Esophagus squamous epithelium (tissue), 5 donors: Measurements from ENCODE around the gene SERPINA5. TPM values are rescaled to one million over a fixed set of nuclear protein-coding genes. Genes with fewer than 3 reads are reported as not detected.

ENCODE experiments used
- DNase-seq: peaks from one replicate; lab custom pipeline; 2025; lab: John Stamatoyannopoulos, UW
- H3K27ac ChIP-seq, 4 donors: fragments of 200-600 bp; sonication (generic); one replicate each; pipeline ENCODE4 v1.5.1; 2016 to 2019; ENCODE audit warnings: mild to moderate bottlenecking in 1 of 4
- H3K27me3 ChIP-seq, 4 donors: fragments of 200-600 bp; sonication (generic); 1 replicate in 3 of 4; 2 replicates in 1 of 4; pipeline versions ENCODE4 v1.5.1 to v1.6.0; 2017 to 2021; ENCODE audit warnings: antibody characterized with exemption in 1 of 4
- H3K36me3 ChIP-seq, 3 donors: fragments of 200-600 bp; sonication (generic); one replicate each; pipeline ENCODE4 v1.5.1; 2016 to 2019
- H3K4me1 ChIP-seq, 3 donors: fragments of 200-600 bp; sonication (generic); one replicate each; pipeline ENCODE4 v1.5.1; 2017 to 2019
- H3K4me3 ChIP-seq, 4 donors: fragments of 200-600 bp; sonication (generic); 1 replicate in 3 of 4; 2 replicates in 1 of 4; pipeline ENCODE4 v1.5.1; 2016 to 2019; ENCODE audit warnings: mild to moderate bottlenecking in 2 of 4, moderate library complexity in 1 of 4
- H3K9me3 ChIP-seq, 3 donors: fragments of 200-600 bp; sonication (generic); one replicate each; pipeline ENCODE4 v1.5.1; 2016 to 2019
- CTCF ChIP-seq, 6 experiments: fragments of 450-650 bp in 4 of 6; fragments of 200-600 bp in 2 of 6; sonication (generic) in 2 of 6; IDR thresholded peaks; one replicate each; pipeline ENCODE4 v1.5.1; 2016 to 2019; ENCODE audit warnings: antibody characterized with exemption in 6 of 6, mild to moderate bottlenecking in 4 of 6, moderate library complexity in 4 of 6
- POLR2A ChIP-seq, 4 donors: fragments of 450-650 bp; IDR thresholded peaks; one replicate each; pipeline ENCODE4 v1.6.1; 2017; ENCODE audit warnings: antibody characterized with exemption in 4 of 4, mild to moderate bottlenecking in 4 of 4, moderate library complexity in 3 of 4
- WGBS, 2 donors: methylation state at CpG; one replicate each; pipeline ENCODE4 v1.1.5; 2018; 5-methylcytosine and 5-hydroxymethylcytosine counted together
- intact Hi-C: fragments of 100-400 bp; cut with DNase I; formaldehyde crosslinking; loops from one replicate; pipeline ENCODE4 v1.15.0; 2022
- total RNA-seq, 4 donors: library from RNA; depleted of rRNA; stranded (reverse); fragments of >200 nt; gene quantifications; one replicate each; pipeline ENCODE4 v1.1.0, GENCODE V29; 2016
- donor health status: DM: yes; HTN: yes; CAD: no.

The SERPINA5 gene
- total RNA-seq, 4 donors from 2014 or later, result 0.12 to 0.38 (median 0.35) TPM; not detected in 1

- 84 to 86% methylated on average over 11 to 16 of the region's 20 CpGs for WGBS, 2 donors
Measured at GRCh38 chr14:94613720-94614644, 32.8 kb downstream of the SERPINA5 start.

GRCh38 chr14:94614802-94615201, 33.6 kb downstream of the SERPINA5 start:
- Histone ChIP-seq H3K4me1 (peaks cover 3 to 33% (median 3%) of the 10 kb centered on the region in 3 donors), H3K27me3 (no peaks in the 10 kb centered on the region), H3K36me3 (peaks cover 0 to 8% (median 0%) of the 10 kb centered on the region in 3 donors), H3K4me3 (peak overlapping the region in 2 of 4 donors; percentile 5 to 48), H3K9me3 (peaks cover 0 to 36% (median 17%) of the 10 kb centered on the region in 3 donors), H3K27ac (no peak overlapping the region)
- intact Hi-C loops, result no loop called here
- WGBS, 2 donors, result 88 to 97% methylated on average over 4 to 6 of the region's 7 CpGs
- TF ChIP-seq CTCF (IDR thresholded peaks at IDR 0.05) (no peak), POLR2A (IDR thresholded peaks at IDR 0.05) (no peak)
- DNase-seq, result no peak

More at GRCh38 chr14:94613720-94614644, 32.8 kb downstream of the SERPINA5 start:
- intact Hi-C loops, result no loop called here
- H3K36me3 ChIP-seq, result peaks cover 0 to 2% (median 0%) of the 10 kb centered on the region in 3 donors
- H3K27ac ChIP-seq, result peak overlapping the region in 2 of 4 donors; percentile 64 to 76
- H3K4me3 ChIP-seq, result peak overlapping the region in 2 of 4 donors; percentile 25 to 48
- no peaks in the 10 kb centered on the region for H3K27me3 ChIP-seq
- peaks cover 3 to 36% (median 3%) of the 10 kb centered on the region in 3 donors for H3K4me1 ChIP-seq
- peaks cover 0 to 30% (median 15%) of the 10 kb centered on the region in 3 donors for H3K9me3 ChIP-seq
- DNase-seq, result no peak
- TF ChIP-seq CTCF (IDR thresholded peaks at IDR 0.05) (no peak), POLR2A (IDR thresholded peaks at IDR 0.05) (no peak)

GRCh38 chr14:94615254-94615653, 34.0 kb downstream of the SERPINA5 start:
- peak overlapping the region in 2 of 4 donors; percentile 9 to 48 for H3K4me3 ChIP-seq

GRCh38 chr14:94615823-94616570, 34.8 kb downstream of the SERPINA5 start:
- Histone ChIP-seq H3K36me3 (peaks cover 0 to 8% (median 0%) of the 10 kb centered on the region in 3 donors), H3K27ac (no peak overlapping the region), H3K4me1 (peaks cover 3 to 22% (median 3%) of the 10 kb centered on the region in 3 donors), H3K4me3 (peak overlapping the region in 2 of 4 donors; percentile 9 to 10), H3K9me3 (peaks cover 0 to 36% (median 17%) of the 10 kb centered on the region in 3 donors), H3K27me3 (no peaks in the 10 kb centered on the region)
- TF ChIP-seq POLR2A (IDR thresholded peaks at IDR 0.05), result no peak
- no peak for DNase-seq
- intact Hi-C loops, result no loop called here
- WGBS, 2 donors, result 87 to 92% methylated on average over 7 to 8 of the region's 8 CpGs

More at GRCh38 chr14:94615254-94615653, 34.0 kb downstream of the SERPINA5 start:
- intact Hi-C loops, result no loop called here
- no peak for DNase-seq
- H3K4me1 ChIP-seq, result peaks cover 3 to 30% (median 3%) of the 10 kb centered on the region in 3 donors
- H3K27me3 ChIP-seq, result no peaks in the 10 kb centered on the region
- H3K36me3 ChIP-seq, result peaks cover 0 to 8% (median 0%) of the 10 kb centered on the region in 3 donors
- WGBS, 2 donors, result no CpG with 5 or more reads among the region's 3 CpGs
- TF ChIP-seq CTCF (IDR thresholded peaks at IDR 0.05) (no peak), POLR2A (IDR thresholded peaks at IDR 0.05) (no peak)
- H3K9me3 ChIP-seq, result peaks cover 0 to 36% (median 17%) of the 10 kb centered on the region in 3 donors
- no peak overlapping the region for H3K27ac ChIP-seq

GRCh38 chr14:94617366-94617941, 36.2 kb downstream of the SERPINA5 start:
- intact Hi-C loops, result no loop called here
- WGBS, 2 donors, result 83 to 86% methylated on average over 5 of the region's 5 CpGs
- TF ChIP-seq POLR2A (IDR thresholded peaks at IDR 0.05) (no peak), CTCF (IDR thresholded peaks at IDR 0.05) (no peak)

More at GRCh38 chr14:94617366-94617941, 36.2 kb downstream of the SERPINA5 start:
- H3K9me3 ChIP-seq, result peaks cover 0 to 36% (median 17%) of the 10 kb centered on the region in 3 donors
- H3K4me1 ChIP-seq, result peaks cover 0 to 11% (median 0%) of the 10 kb centered on the region in 3 donors
- no peak overlapping the region for H3K27ac ChIP-seq
- H3K4me3 ChIP-seq, result no peak overlapping the region
- no peaks in the 10 kb centered on the region for H3K27me3 ChIP-seq
- no peak for DNase-seq
- peaks cover 0 to 8% (median 0%) of the 10 kb centered on the region in 3 donors for H3K36me3 ChIP-seq
